Activated CD4-positive, alpha-beta T cell treated with anti-CD3 and anti-CD28 coated beads for 1 hour (primary cell): Measurements from ENCODE around the gene SPON1.
"Not testable (repeated sequence)": the region's sequence is repeated elsewhere in the genome, so short reads cannot be mapped to it uniquely, and the experiment has no call there.

ENCODE experiments used
- DNase-seq: peaks from one replicate; pipeline ENCODE4 v3.0.0-alpha.2; 2020

SPON1 gene

GRCh38 chr11:13984616-13985450, 22.3 kb downstream of the SPON1 start:
- DNase-seq = no peak

- not testable (repeated sequence) for DNase-seq
Measured at GRCh38 chr11:13986695-13987094, 24.2 kb downstream of the SPON1 start.

- DNase-seq = not testable (repeated sequence)
Measured at GRCh38 chr11:13992158-13992856, 29.8 kb downstream of the SPON1 start.

GRCh38 chr11:13993096-13993765, 30.7 kb downstream of the SPON1 start:
- DNase-seq = no peak

- DNase-seq = no peak
Measured at GRCh38 chr11:13997881-13998280, 35.4 kb downstream of the SPON1 start.

GRCh38 chr11:13999704-14000103, 37.2 kb downstream of the SPON1 start:
- no peak for DNase-seq

GRCh38 chr11:14001597-14001996, 39.1 kb downstream of the SPON1 start:
- no peak for DNase-seq

- no peak for DNase-seq
Measured at GRCh38 chr11:14007566-14007965, 45.0 kb downstream of the SPON1 start.

- no peak for DNase-seq
Measured at GRCh38 chr11:14010665-14011064, 48.1 kb downstream of the SPON1 start.

GRCh38 chr11:14012846-14013245, 50.3 kb downstream of the SPON1 start:
- no peak for DNase-seq

GRCh38 chr11:14015711-14016110, 53.2 kb downstream of the SPON1 start:
- no peak for DNase-seq

GRCh38 chr11:14018441-14018840, 55.9 kb downstream of the SPON1 start:
- no peak for DNase-seq

- no peak for DNase-seq
Measured at GRCh38 chr11:14021738-14022137, 59.2 kb downstream of the SPON1 start.

- DNase-seq = no peak
Measured at GRCh38 chr11:14022251-14022650, 59.7 kb downstream of the SPON1 start.

GRCh38 chr11:14022821-14023220, 60.3 kb downstream of the SPON1 start:
- no peak for DNase-seq

- no peak for DNase-seq
Measured at GRCh38 chr11:14026961-14027360, 64.4 kb downstream of the SPON1 start.

GRCh38 chr11:14027525-14027924, 65.0 kb downstream of the SPON1 start:
- DNase-seq = no peak

- no peak for DNase-seq
Measured at GRCh38 chr11:14029440-14029839, 66.9 kb downstream of the SPON1 start.

GRCh38 chr11:14029971-14030920, 67.7 kb downstream of the SPON1 start:
- no peak for DNase-seq

GRCh38 chr11:14035526-14035925, 73.0 kb downstream of the SPON1 start:
- DNase-seq = not testable (repeated sequence)

- DNase-seq = no peak
Measured at GRCh38 chr11:14036469-14036868, 73.9 kb downstream of the SPON1 start.

GRCh38 chr11:14041040-14041439, 78.5 kb downstream of the SPON1 start:
- DNase-seq = no peak

- no peak for DNase-seq
Measured at GRCh38 chr11:14041565-14041964, 79.0 kb downstream of the SPON1 start.
